ENCODE data around the gene ATG5.

ATG5 gene

DNA sequence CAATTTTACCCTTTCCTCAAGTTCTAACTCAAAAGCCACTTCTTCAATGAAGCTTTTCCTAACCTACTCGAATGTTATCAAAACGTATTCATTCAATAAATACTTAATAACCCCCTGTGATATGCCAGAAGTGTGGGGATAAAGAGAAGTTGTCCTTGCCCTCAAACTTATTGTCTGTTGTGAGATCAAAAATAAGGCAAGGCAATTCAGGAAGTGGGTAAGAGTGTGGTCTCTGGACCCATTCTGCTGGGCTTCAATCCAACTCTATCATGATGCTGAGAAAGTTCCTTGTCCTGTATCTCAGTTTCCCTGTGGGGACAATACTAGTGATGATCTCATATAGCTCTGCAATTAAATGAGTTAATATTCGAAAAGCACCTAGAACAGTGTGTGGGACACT, 146.7 kb downstream of the ATG5 start:
- Histone ChIP-seq H3K4me1 (ENCODE audit: control insufficient read depth, low read length) (no peaks in the 10 kb centered on the region), H3K27me3 (ENCODE audit: control insufficient read depth, low read length) (no peaks in the 10 kb centered on the region), H3F3A (ENCODE audit: control insufficient read depth, insufficient read depth) (no peaks in the 10 kb centered on the region), H3K4me2 (ENCODE audit: low read length) (no peak overlapping the region), H3K79me2 (ENCODE audit: control insufficient read depth, low read length) (no peaks in the 10 kb centered on the region), H3K9me2 (replicated peaks; ENCODE audit: control insufficient read depth, low read length) (no peaks in the 10 kb centered on the region), H3K36me3 (ENCODE audit: control insufficient read depth, low read length) (no peaks in the 10 kb centered on the region), H4K20me1 (ENCODE audit: control insufficient read depth, insufficient read depth, low read depth, low read length) (no peaks in the 10 kb centered on the region), H3K9me3 (ENCODE audit: control insufficient read depth, insufficient read depth, low read length) (no peaks in the 10 kb centered on the region), H3K4me3 (ENCODE audit: low read length) (no peak overlapping the region), H3K27ac (ENCODE audit: low read depth, low read length) (no peak overlapping the region)
- no peak for TF ChIP-seq EZH2phosphoT487 (IDR thresholded peaks at IDR 0.05; ENCODE audit: borderline replicate concordance, low read length)
- TF ChIP-seq, protein P1, sequence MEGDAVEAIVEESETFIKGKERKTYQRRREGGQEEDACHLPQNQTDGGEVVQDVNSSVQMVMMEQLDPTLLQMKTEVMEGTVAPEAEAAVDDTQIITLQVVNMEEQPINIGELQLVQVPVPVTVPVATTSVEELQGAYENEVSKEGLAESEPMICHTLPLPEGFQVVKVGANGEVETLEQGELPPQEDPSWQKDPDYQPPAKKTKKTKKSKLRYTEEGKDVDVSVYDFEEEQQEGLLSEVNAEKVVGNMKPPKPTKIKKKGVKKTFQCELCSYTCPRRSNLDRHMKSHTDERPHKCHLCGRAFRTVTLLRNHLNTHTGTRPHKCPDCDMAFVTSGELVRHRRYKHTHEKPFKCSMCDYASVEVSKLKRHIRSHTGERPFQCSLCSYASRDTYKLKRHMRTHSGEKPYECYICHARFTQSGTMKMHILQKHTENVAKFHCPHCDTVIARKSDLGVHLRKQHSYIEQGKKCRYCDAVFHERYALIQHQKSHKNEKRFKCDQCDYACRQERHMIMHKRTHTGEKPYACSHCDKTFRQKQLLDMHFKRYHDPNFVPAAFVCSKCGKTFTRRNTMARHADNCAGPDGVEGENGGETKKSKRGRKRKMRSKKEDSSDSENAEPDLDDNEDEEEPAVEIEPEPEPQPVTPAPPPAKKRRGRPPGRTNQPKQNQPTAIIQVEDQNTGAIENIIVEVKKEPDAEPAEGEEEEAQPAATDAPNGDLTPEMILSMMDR (IDR thresholded peaks at IDR 0.05; ENCODE audit: low read depth, low read length, poor library complexity, severe bottlenecking): no peak

GRCh38 chr6:106177786-106178185, 147.8 kb downstream of the ATG5 start:
- Histone ChIP-seq H3K9me2 (replicated peaks; ENCODE audit: control insufficient read depth, low read length) (no peaks in the 10 kb centered on the region), H4K20me1 (ENCODE audit: control insufficient read depth, insufficient read depth, low read depth, low read length) (no peaks in the 10 kb centered on the region), H3K4me2 (ENCODE audit: low read length) (no peak overlapping the region), H3K27ac (ENCODE audit: low read depth, low read length) (no peak overlapping the region), H3K9me3 (ENCODE audit: control insufficient read depth, insufficient read depth, low read length) (no peaks in the 10 kb centered on the region), H3F3A (ENCODE audit: control insufficient read depth, insufficient read depth) (no peaks in the 10 kb centered on the region), H3K4me1 (ENCODE audit: control insufficient read depth, low read length) (no peaks in the 10 kb centered on the region), H3K4me3 (ENCODE audit: low read length) (no peak overlapping the region), H3K27me3 (ENCODE audit: control insufficient read depth, low read length) (no peaks in the 10 kb centered on the region), H3K79me2 (ENCODE audit: control insufficient read depth, low read length) (no peaks in the 10 kb centered on the region), H3K36me3 (ENCODE audit: control insufficient read depth, low read length) (no peaks in the 10 kb centered on the region)
- TF ChIP-seq EZH2phosphoT487 (IDR thresholded peaks at IDR 0.05; ENCODE audit: borderline replicate concordance, low read length): no peak
- TF ChIP-seq, protein P1 (IDR thresholded peaks at IDR 0.05; ENCODE audit: low read depth, low read length, poor library complexity, severe bottlenecking): no peak

DNA sequence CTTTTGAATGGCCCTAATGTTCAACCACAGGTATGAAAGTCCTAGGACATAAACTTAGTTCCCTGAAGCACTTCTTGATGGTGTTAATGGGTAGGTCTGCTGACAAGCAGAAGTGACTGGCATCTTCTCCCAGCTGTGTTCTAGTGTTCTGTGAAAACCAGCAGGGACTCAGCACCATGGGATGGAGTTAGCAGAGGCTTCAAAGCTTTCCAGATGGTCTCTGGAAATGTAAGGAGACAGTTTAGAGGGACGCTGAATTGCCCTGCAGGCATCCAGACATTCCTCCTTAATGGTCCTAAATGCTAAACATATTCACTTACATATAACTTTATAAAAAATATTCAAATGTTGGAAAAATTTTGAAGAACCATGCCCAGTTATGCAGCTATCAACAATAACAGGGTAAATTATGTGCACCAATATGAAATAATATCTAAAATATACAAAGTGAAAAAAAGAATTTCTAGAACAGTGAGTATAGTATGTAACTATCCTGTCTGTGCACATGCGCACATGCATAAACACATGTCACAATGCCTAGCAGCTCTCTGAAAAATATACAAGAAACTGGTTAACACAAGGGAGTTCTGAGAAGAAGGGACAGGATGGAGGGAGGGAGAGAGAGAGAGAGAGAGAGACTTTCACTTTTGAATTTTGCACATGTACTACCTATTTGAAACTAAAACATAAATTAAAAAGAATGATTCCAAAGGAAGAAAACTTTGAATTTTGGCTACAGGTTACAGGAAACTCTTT, 152.3 kb downstream of the ATG5 start:
- Histone ChIP-seq H3K4me2 (ENCODE audit: low read length) (no peak overlapping the region), H3F3A (ENCODE audit: control insufficient read depth, insufficient read depth) (no peaks in the 10 kb centered on the region), H3K9me2 (replicated peaks; ENCODE audit: control insufficient read depth, low read length) (no peaks in the 10 kb centered on the region), H3K79me2 (ENCODE audit: control insufficient read depth, low read length) (no peaks in the 10 kb centered on the region), H3K36me3 (ENCODE audit: control insufficient read depth, low read length) (no peaks in the 10 kb centered on the region), H3K4me1 (ENCODE audit: control insufficient read depth, low read length) (no peaks in the 10 kb centered on the region), H3K27ac (ENCODE audit: low read depth, low read length) (no peak overlapping the region), H3K27me3 (ENCODE audit: control insufficient read depth, low read length) (no peaks in the 10 kb centered on the region), H4K20me1 (ENCODE audit: control insufficient read depth, insufficient read depth, low read depth, low read length) (no peaks in the 10 kb centered on the region), H3K4me3 (ENCODE audit: low read length) (no peak overlapping the region), H3K9me3 (ENCODE audit: control insufficient read depth, insufficient read depth, low read length) (no peaks in the 10 kb centered on the region)
- no peak for TF ChIP-seq EZH2phosphoT487 (IDR thresholded peaks at IDR 0.05; ENCODE audit: borderline replicate concordance, low read length)
- TF ChIP-seq, protein P1 (IDR thresholded peaks at IDR 0.05; ENCODE audit: low read depth, low read length, poor library complexity, severe bottlenecking): no peak

Data from DOHH2 (cell line).